A549 (cell line): ENCODE measurements around the gene ABCA3. TPM values are rescaled to one million over a fixed set of nuclear protein-coding genes. Genes with fewer than 3 reads are reported as not detected.

Source experiments
- ATAC-seq, 2 experiments: fragments of 200-7000 bp in 1 of 2; fragments of >200 bp in 1 of 2; cut with Nextera tagmentation in 1 of 2; cut with Tn5 transposase in 1 of 2; 3 replicates each; pipeline versions ENCODE4 v1.8.0 to v1.9.1; 2018 to 2020; ENCODE audit warnings: mild to moderate bottlenecking in 1 of 2, moderate library complexity in 1 of 2
- CTCF ChIA-PET: fragments of 300-600 bp; sonication (Branson Sonifier 250); formaldehyde crosslinking; extraction: SDS; loops from one replicate; lab custom pipeline; 2021; ENCODE audit warnings: antibody characterized with exemption, inconsistent platforms; lab: Yijun Ruan, JAX
- POLR2A ChIA-PET: fragments of 350-600 bp; formaldehyde crosslinking; extraction: SDS; loops from one replicate; lab custom pipeline; 2021; ENCODE audit warnings: antibody characterized with exemption, inconsistent platforms; lab: Yijun Ruan, JAX
- DNase-seq, 2 experiments: peaks; one replicate each; pipeline versions ENCODE4 v3.0.0 to v3.0.0-alpha.2; 2011 to 2016; ENCODE audit warnings: low read depth in 1 of 2, low spot score in 1 of 2
- FAIRE-seq: peaks from 2 replicates; lab custom pipeline; 2011; peaks lifted over from hg19 to GRCh38; lab: Jason Lieb, UNC
- H3K27ac ChIP-seq, 2 experiments: fragments of >200 bp; sonication (Bioruptor Twin); formaldehyde crosslinking; 3 replicates each; pipeline ENCODE4 v1.5.1; 2016 to 2017
- H3K4me1 ChIP-seq: fragments of >200 bp; sonication (Bioruptor Twin); formaldehyde crosslinking; 3 replicates; pipeline ENCODE4 v1.6.1; 2016
- H3K4me2 ChIP-seq: fragments of >200 bp; sonication (Bioruptor Twin); formaldehyde crosslinking; 3 replicates; pipeline ENCODE4 v1.6.1; 2016
- H3K4me3 ChIP-seq: fragments of >200 bp; sonication (Bioruptor Twin); formaldehyde crosslinking; 3 replicates; pipeline ENCODE4 v1.5.1; 2016
- H3K9me3 ChIP-seq: fragments of >200 bp; sonication (Bioruptor Twin); formaldehyde crosslinking; 3 replicates; pipeline ENCODE4 v1.6.1; 2016
- BHLHE40 ChIP-seq: IDR thresholded peaks from 2 replicates; pipeline ENCODE4 v1.6.1; 2012; ENCODE audit warnings: low read depth, low read length, inconsistent platforms
- CBX8 ChIP-seq: fragments of 200-600 bp; sonication (generic); IDR thresholded peaks from 2 replicates; pipeline ENCODE4 v1.6.1; 2016
- CHD2 ChIP-seq: fragments of 150-350 bp; IDR thresholded peaks from 2 replicates; pipeline ENCODE4 v1.6.1; 2014; ENCODE audit warnings: low read length; ENCODE audit not compliant: partially characterized antibody
- EHMT2 ChIP-seq: fragments of 200-600 bp; sonication (generic); IDR thresholded peaks from 2 replicates; pipeline ENCODE4 v1.6.1; 2016; ENCODE audit warnings: antibody characterized with exemption, low read depth, mild to moderate bottlenecking, moderate library complexity
- FOSB ChIP-seq: fragments of 250-450 bp; sonication (Bioruptor Pico); IDR thresholded peaks from 2 replicates; pipeline ENCODE4 v1.5.0; 2020; ENCODE audit warnings: mild to moderate bottlenecking, moderate library complexity
- FOSL2 ChIP-seq, 2 experiments: fragments of 450-650 bp in 1 of 2; fragments of >200 bp in 1 of 2; sonication (Bioruptor Twin) in 1 of 2; formaldehyde crosslinking; IDR thresholded peaks; 2 replicates each; pipeline versions ENCODE4 v1.5.0 to v1.6.1; 2016 to 2020; ENCODE audit warnings: mild to moderate bottlenecking in 1 of 2, moderate library complexity in 1 of 2
- FOXS1 ChIP-seq: fragments of 250-450 bp; sonication (Bioruptor Pico); IDR thresholded peaks from 2 replicates; pipeline ENCODE4 v1.5.0; 2020; ENCODE audit warnings: mild to moderate bottlenecking, moderate library complexity
- GATA3 ChIP-seq: IDR thresholded peaks from 2 replicates; pipeline ENCODE4 v1.6.1; 2012; ENCODE audit warnings: borderline replicate concordance
- HEYL ChIP-seq: fragments of 250-450 bp; sonication (Bioruptor Pico); IDR thresholded peaks from 2 replicates; pipeline ENCODE4 v1.8.0; 2021; ENCODE audit warnings: mild to moderate bottlenecking, moderate library complexity
- HOXB13 ChIP-seq: fragments of 250-450 bp; sonication (Bioruptor Pico); IDR thresholded peaks from 2 replicates; pipeline ENCODE4 v1.5.0; 2020; ENCODE audit warnings: low read depth, mild to moderate bottlenecking, moderate library complexity
- JUNB ChIP-seq: fragments of >200 bp; sonication (Bioruptor Twin); formaldehyde crosslinking; IDR thresholded peaks from 2 replicates; pipeline ENCODE4 v1.6.1; 2016
- KDM5A ChIP-seq: fragments of 200-600 bp; sonication (generic); IDR thresholded peaks from 2 replicates; pipeline ENCODE4 v1.6.1; 2016; ENCODE audit warnings: antibody characterized with exemption, mild to moderate bottlenecking
- MAFK ChIP-seq: fragments of 450-650 bp; IDR thresholded peaks from 2 replicates; pipeline ENCODE4 v1.6.1; 2014; ENCODE audit not compliant: partially characterized antibody
- NFE2L2 ChIP-seq: fragments of 150-350 bp; conservative IDR thresholded peaks from 2 replicates; pipeline ENCODE4 v1.6.1; 2014; ENCODE audit warnings: low read length
- NR3C1 ChIP-seq: fragments of >200 bp; sonication (Bioruptor Twin); formaldehyde crosslinking; IDR thresholded peaks from 3 replicates; pipeline ENCODE4 v1.6.1; 2017
- RAD21 ChIP-seq, 2 experiments: fragments of >200 bp in 1 of 2; sonication (Bioruptor Twin) in 1 of 2; formaldehyde crosslinking in 1 of 2; IDR thresholded peaks in 1 of 2; conservative IDR thresholded peaks in 1 of 2; 2 replicates in 1 of 2; 3 replicates in 1 of 2; pipeline ENCODE4 v1.6.1; 2012 to 2018; ENCODE audit warnings: inconsistent platforms in 1 of 2
- RARB ChIP-seq: fragments of 250-450 bp; sonication (Bioruptor Pico); IDR thresholded peaks from 2 replicates; pipeline ENCODE4 v1.8.0; 2021; ENCODE audit warnings: mild to moderate bottlenecking, moderate library complexity
- RFX5 ChIP-seq: fragments of 450-650 bp; IDR thresholded peaks from 2 replicates; pipeline ENCODE4 v1.7.1; 2014; ENCODE audit warnings: antibody characterized with exemption, mild to moderate bottlenecking, moderate library complexity
- SREBF2 ChIP-seq: fragments of 450-650 bp; IDR thresholded peaks from 2 replicates; pipeline ENCODE4 v1.6.1; 2014; ENCODE audit warnings: mild to moderate bottlenecking, moderate library complexity
- TP53 ChIP-seq: fragments of 250-450 bp; sonication (Bioruptor Pico); IDR thresholded peaks from 2 replicates; pipeline ENCODE4 v1.5.0; 2021; ENCODE audit warnings: mild to moderate bottlenecking, moderate library complexity
- ZC3H11A ChIP-seq: fragments of 450-650 bp; IDR thresholded peaks from 2 replicates; pipeline ENCODE4 v1.6.1; 2014; ENCODE audit warnings: antibody characterized with exemption, mild to moderate bottlenecking
- WGBS: methylation state at CpG from one replicate; pipeline ENCODE4 v1.1.6; 2017; ENCODE audit errors: missing lambda C conversion rate; 5-methylcytosine and 5-hydroxymethylcytosine counted together
- polyA plus RNA-seq, 4 experiments: library from polyadenylated mRNA; depleted of rRNA in 3 of 4; stranded (reverse); fragments of >200 nt; fragmentation: RNase III in 1 of 4; extraction: RNeasy Plus Mini Kit Qiagen cat#74134 plus additional on column Dnase treatment in 1 of 4; gene quantifications; 2 replicates in 3 of 4; 3 replicates in 1 of 4; pipeline ENCODE4 v1.2.3, GENCODE V29; 2011 to 2017
- TF ChIP-seq, protein P1 (sequence below): IDR thresholded peaks from 2 replicates; pipeline ENCODE4 v1.6.1; 2012
- TF ChIP-seq, protein P2 (sequence below): fragments of >200 bp; sonication (Bioruptor Twin); formaldehyde crosslinking; IDR thresholded peaks from 3 replicates; pipeline ENCODE4 v1.5.1; 2016
- TF ChIP-seq, protein P3 (sequence below): IDR thresholded peaks from 2 replicates; pipeline ENCODE4 v1.6.1; 2012; ENCODE audit warnings: low read depth, borderline replicate concordance
- TF ChIP-seq, protein P4 (sequence below): fragments of 150-350 bp; IDR thresholded peaks from 2 replicates; pipeline ENCODE4 v1.6.1; 2014; ENCODE audit warnings: low read depth, mild to moderate bottlenecking, low read length
- TF ChIP-seq, protein P5 (sequence below): fragments of 200-600 bp; sonication (generic); IDR thresholded peaks from 2 replicates; pipeline ENCODE4 v1.6.1; 2016; ENCODE audit warnings: antibody characterized with exemption, mild to moderate bottlenecking, moderate library complexity

Gene ABCA3
- polyA plus RNA-seq, 2 of the 4 experiments (the other 2 are of a cell fraction): 6.4 to 9.9 TPM

DNA sequence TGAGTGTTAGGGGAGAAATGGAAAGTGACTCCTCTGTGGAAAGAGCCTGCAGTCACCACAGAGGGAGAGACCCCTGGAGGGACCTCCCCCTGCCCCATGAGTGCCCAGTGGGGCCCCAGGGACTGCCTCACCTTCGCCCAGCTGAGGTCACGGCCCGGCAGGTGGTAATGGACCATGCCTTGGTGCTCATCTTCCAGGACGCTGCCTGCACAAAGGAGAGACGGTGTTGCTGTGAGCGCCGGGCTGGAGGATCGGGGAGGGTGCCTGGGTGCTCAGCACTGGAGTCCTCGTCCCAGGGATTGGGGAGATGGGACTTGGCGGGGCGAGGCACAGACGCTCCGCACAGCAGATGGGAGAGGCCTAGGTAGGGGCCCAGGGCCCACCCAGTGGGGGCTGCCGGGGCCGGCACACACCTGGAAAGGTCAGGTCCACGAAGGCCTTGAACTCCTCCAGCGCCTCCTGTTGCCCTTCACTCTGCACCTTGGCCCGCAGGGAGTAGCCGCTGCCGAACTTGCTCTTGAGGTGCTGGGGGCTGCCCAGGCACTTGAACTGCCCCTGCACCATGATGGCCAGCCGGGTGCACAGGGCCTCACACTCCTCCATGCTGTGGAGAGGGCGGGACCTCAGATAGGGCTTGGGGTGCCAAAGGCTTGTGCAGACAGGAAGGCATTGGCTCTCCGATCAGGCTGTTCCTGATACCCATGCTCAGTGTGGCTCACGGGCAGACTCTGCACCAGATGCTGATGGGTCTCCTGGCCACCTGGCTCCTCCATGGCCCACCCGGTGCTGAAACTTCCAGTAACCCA lies 62.9 kb downstream of the ABCA3 start:
- WGBS: 89% methylated on average over 18 of the region's 25 CpGs
- Histone ChIP-seq H3K4me2 (no peak overlapping the region), H3K9me3 (no peaks in the 10 kb centered on the region), H3K27ac (no peak overlapping the region), H3K4me1 (no peaks in the 10 kb centered on the region), H3K4me3 (no peak overlapping the region)
- no peak for FAIRE-seq
- ChIA-PET CTCF (no interaction called here), POLR2A (no interaction called here)
- no peak for DNase-seq
- no peak for ATAC-seq
- TF ChIP-seq KDM5A: no peak
- TF ChIP-seq MAFK: no peak
- TF ChIP-seq, protein P1, sequence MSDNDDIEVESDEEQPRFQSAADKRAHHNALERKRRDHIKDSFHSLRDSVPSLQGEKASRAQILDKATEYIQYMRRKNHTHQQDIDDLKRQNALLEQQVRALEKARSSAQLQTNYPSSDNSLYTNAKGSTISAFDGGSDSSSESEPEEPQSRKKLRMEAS: no peak
- TF ChIP-seq RFX5: no peak
- TF ChIP-seq HOXB13 (CRISPR knock-in tag): no peak
- no peak for TF ChIP-seq RARB (CRISPR knock-in tag)
- no peak for TF ChIP-seq EHMT2
- TF ChIP-seq CBX8: no peak
- TF ChIP-seq, protein P2, sequence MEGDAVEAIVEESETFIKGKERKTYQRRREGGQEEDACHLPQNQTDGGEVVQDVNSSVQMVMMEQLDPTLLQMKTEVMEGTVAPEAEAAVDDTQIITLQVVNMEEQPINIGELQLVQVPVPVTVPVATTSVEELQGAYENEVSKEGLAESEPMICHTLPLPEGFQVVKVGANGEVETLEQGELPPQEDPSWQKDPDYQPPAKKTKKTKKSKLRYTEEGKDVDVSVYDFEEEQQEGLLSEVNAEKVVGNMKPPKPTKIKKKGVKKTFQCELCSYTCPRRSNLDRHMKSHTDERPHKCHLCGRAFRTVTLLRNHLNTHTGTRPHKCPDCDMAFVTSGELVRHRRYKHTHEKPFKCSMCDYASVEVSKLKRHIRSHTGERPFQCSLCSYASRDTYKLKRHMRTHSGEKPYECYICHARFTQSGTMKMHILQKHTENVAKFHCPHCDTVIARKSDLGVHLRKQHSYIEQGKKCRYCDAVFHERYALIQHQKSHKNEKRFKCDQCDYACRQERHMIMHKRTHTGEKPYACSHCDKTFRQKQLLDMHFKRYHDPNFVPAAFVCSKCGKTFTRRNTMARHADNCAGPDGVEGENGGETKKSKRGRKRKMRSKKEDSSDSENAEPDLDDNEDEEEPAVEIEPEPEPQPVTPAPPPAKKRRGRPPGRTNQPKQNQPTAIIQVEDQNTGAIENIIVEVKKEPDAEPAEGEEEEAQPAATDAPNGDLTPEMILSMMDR: no peak
- no peak for TF ChIP-seq GATA3

DNA sequence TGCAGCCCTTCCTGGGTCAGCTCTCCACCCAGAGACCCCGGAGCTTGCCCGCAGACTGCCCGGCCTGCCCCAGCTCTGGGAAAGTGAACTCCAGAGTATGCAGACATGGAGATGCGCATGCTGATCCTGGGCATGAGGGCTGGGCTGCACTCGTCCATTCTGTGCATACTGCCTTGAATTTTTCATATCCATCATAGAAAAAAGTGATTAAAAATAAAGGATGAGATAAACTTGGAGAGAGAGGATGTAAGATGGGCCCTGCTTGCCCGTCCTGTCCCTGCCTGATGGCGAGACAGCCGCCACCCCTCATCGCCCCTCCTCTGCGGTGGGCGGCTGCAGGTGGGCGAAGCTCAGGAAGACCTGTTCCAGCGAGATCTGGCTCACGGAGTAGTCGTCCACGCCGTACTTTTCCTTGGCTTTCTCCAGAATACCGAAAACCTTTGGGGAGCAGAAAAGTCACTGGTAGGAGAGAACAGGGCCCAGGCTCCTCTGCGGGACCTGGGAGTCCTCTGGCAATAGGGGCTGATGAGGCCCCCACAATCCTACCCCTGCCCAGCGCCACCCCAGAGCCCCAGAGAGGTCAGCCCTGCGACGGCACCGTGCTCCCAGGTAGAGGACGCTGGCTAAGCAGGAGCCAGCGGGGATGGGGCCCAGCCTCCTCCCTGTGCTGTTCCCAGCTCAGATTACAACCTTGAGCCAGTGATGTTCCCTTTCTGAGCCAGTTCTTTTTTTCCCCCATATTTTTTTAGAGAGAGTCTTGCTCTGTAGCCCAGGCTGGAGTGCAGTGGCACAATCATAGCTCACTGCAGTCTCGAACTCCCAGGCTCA lies 63.9 kb downstream of the ABCA3 start:
- Histone ChIP-seq H3K27ac (no peak overlapping the region), H3K4me2 (no peak overlapping the region), H3K4me1 (no peaks in the 10 kb centered on the region), H3K4me3 (no peak overlapping the region), H3K9me3 (no peaks in the 10 kb centered on the region)
- no peak for ATAC-seq
- POLR2A ChIA-PET: no interaction called here
- CTCF ChIA-PET: interaction anchor here (1.4 kb wide), 1 partner anchor 146 kb away, joined by 5 read pairs; no protein-coding TSS in a partner anchor
- 89% methylated on average over 26 of the region's 26 CpGs for WGBS
- TF ChIP-seq, protein P3, sequence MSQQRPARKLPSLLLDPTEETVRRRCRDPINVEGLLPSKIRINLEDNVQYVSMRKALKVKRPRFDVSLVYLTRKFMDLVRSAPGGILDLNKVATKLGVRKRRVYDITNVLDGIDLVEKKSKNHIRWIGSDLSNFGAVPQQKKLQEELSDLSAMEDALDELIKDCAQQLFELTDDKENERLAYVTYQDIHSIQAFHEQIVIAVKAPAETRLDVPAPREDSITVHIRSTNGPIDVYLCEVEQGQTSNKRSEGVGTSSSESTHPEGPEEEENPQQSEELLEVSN: no peak
- TF ChIP-seq RAD21 (conservative IDR thresholded peaks at IDR 0.05 in 1 of 2, IDR thresholded peaks at IDR 0.05 in 1 of 2): no peak
- TF ChIP-seq FOSB (CRISPR knock-in tag): no peak
- TF ChIP-seq NR3C1: no peak
- TF ChIP-seq, protein P4, sequence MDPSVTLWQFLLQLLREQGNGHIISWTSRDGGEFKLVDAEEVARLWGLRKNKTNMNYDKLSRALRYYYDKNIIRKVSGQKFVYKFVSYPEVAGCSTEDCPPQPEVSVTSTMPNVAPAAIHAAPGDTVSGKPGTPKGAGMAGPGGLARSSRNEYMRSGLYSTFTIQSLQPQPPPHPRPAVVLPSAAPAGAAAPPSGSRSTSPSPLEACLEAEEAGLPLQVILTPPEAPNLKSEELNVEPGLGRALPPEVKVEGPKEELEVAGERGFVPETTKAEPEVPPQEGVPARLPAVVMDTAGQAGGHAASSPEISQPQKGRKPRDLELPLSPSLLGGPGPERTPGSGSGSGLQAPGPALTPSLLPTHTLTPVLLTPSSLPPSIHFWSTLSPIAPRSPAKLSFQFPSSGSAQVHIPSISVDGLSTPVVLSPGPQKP: no peak
- TF ChIP-seq NFE2L2: no peak
- no peak for TF ChIP-seq ZC3H11A
- no peak for TF ChIP-seq CHD2
- TF ChIP-seq SREBF2: no peak
- TF ChIP-seq EHMT2: no peak
- TF ChIP-seq HEYL: no peak
- no peak for TF ChIP-seq TP53 (CRISPR knock-in tag)
- TF ChIP-seq FOSL2 (IDR thresholded peaks at IDR 0.05): no peak
- no peak for TF ChIP-seq FOSL2 (CRISPR knock-in tag; IDR thresholded peaks at IDR 0.05)
- TF ChIP-seq BHLHE40: no peak
- no peak for TF ChIP-seq CBX8
- TF ChIP-seq FOXS1 (CRISPR knock-in tag): no peak
- TF ChIP-seq, protein P1: no peak
- no peak for TF ChIP-seq JUNB
- TF ChIP-seq, protein P5, sequence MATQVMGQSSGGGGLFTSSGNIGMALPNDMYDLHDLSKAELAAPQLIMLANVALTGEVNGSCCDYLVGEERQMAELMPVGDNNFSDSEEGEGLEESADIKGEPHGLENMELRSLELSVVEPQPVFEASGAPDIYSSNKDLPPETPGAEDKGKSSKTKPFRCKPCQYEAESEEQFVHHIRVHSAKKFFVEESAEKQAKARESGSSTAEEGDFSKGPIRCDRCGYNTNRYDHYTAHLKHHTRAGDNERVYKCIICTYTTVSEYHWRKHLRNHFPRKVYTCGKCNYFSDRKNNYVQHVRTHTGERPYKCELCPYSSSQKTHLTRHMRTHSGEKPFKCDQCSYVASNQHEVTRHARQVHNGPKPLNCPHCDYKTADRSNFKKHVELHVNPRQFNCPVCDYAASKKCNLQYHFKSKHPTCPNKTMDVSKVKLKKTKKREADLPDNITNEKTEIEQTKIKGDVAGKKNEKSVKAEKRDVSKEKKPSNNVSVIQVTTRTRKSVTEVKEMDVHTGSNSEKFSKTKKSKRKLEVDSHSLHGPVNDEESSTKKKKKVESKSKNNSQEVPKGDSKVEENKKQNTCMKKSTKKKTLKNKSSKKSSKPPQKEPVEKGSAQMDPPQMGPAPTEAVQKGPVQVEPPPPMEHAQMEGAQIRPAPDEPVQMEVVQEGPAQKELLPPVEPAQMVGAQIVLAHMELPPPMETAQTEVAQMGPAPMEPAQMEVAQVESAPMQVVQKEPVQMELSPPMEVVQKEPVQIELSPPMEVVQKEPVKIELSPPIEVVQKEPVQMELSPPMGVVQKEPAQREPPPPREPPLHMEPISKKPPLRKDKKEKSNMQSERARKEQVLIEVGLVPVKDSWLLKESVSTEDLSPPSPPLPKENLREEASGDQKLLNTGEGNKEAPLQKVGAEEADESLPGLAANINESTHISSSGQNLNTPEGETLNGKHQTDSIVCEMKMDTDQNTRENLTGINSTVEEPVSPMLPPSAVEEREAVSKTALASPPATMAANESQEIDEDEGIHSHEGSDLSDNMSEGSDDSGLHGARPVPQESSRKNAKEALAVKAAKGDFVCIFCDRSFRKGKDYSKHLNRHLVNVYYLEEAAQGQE: no peak
- DNase-seq: no peak
- no peak for FAIRE-seq
